GM18508 (cell line): Measurements from ENCODE around the gene MRPL39.
A peak's percentile ranks its signal among the peaks of the same experiment; 100 is the strongest.
"Not testable (repeated sequence)": the region's sequence is repeated elsewhere in the genome, so short reads cannot be mapped to it uniquely, and the experiment has no call there.

ENCODE experiments used
- ATAC-seq: cut with Tn5 transposase; IDR thresholded peaks from one replicate; pipeline ENCODE4 v1.9.1; 2021; ENCODE audit warnings: moderate number of reproducible peaks; ENCODE audit not compliant: insufficient read depth, unreplicated experiment

Gene MRPL39

GRCh38 chr21:25607151-25608043 lies at the start of gene MRPL39:
Gene MRPL39, minus strand, starts transcription at chr21:25607481. Its CDS starts 6 bp downstream, at chr21:25607475.
- ATAC-seq = peak; percentile 87

GRCh38 chr21:25656412-25656811 lies 49.1 kb upstream of the MRPL39 start:
- ATAC-seq = no peak

GRCh38 chr21:25649146-25649545 lies 41.9 kb upstream of the MRPL39 start:
- ATAC-seq = no peak

- ATAC-seq = no peak
Observed at GRCh38 chr21:25647647-25648046, 40.4 kb upstream of the MRPL39 start.

- ATAC-seq = no peak
Observed at GRCh38 chr21:25646474-25646873, 39.2 kb upstream of the MRPL39 start.

- no peak for ATAC-seq
Observed at GRCh38 chr21:25643486-25643885, 36.2 kb upstream of the MRPL39 start.

- ATAC-seq = no peak
Observed at GRCh38 chr21:25640943-25641292, 33.6 kb upstream of the MRPL39 start.

GRCh38 chr21:25640202-25640942 lies 33.1 kb upstream of the MRPL39 start:
- no peak for ATAC-seq

- ATAC-seq = peak; percentile 48
Observed at GRCh38 chr21:25639551-25640201, 32.4 kb upstream of the MRPL39 start.

- ATAC-seq = no peak
Observed at GRCh38 chr21:25638660-25639550, 31.6 kb upstream of the MRPL39 start, which contains the start of gene JAM2. Gene JAM2, plus strand, starts transcription at chr21:25639258. Its CDS starts 564 bp downstream, at chr21:25639822.

- no peak for ATAC-seq
Observed at GRCh38 chr21:25637851-25638659, 30.8 kb upstream of the MRPL39 start.

- ATAC-seq = no peak
Observed at GRCh38 chr21:25636727-25637126, 29.4 kb upstream of the MRPL39 start.

- no peak for ATAC-seq
Observed at GRCh38 chr21:25635310-25635709, 28.0 kb upstream of the MRPL39 start.

- ATAC-seq = no peak
Observed at GRCh38 chr21:25632296-25632695, 25.0 kb upstream of the MRPL39 start.

GRCh38 chr21:25626757-25627156 lies 19.5 kb upstream of the MRPL39 start:
- no peak for ATAC-seq

- not testable (repeated sequence) for ATAC-seq
Observed at GRCh38 chr21:25625776-25626555, 18.7 kb upstream of the MRPL39 start.

GRCh38 chr21:25625036-25625435 lies 17.8 kb upstream of the MRPL39 start:
- no peak for ATAC-seq

- no peak for ATAC-seq
Observed at GRCh38 chr21:25624511-25624910, 17.2 kb upstream of the MRPL39 start.
